DOHH2 (cell line): ENCODE data around the gene CFC1B.
"Not testable (repeated sequence)": the region's sequence is repeated elsewhere in the genome, so short reads cannot be mapped to it uniquely, and the experiment has no call there.

Source experiments
- EZH2phosphoT487 ChIP-seq: fragments of 200-600 bp; sonication (generic); IDR thresholded peaks from 2 replicates; pipeline ENCODE4 v1.6.1; 2017; ENCODE audit warnings: borderline replicate concordance, mild to moderate bottlenecking, antibody characterized with exemption, low read length, moderate library complexity, mixed read lengths
- TF ChIP-seq, protein P1 (sequence below): fragments of 200-600 bp; sonication (generic); IDR thresholded peaks from one replicate; pipeline ENCODE4 v1.5.1; 2014; ENCODE audit warnings: antibody characterized with exemption, mild to moderate bottlenecking, low read depth, low read length; ENCODE audit not compliant: poor library complexity, severe bottlenecking

- TF ChIP-seq, protein P1, sequence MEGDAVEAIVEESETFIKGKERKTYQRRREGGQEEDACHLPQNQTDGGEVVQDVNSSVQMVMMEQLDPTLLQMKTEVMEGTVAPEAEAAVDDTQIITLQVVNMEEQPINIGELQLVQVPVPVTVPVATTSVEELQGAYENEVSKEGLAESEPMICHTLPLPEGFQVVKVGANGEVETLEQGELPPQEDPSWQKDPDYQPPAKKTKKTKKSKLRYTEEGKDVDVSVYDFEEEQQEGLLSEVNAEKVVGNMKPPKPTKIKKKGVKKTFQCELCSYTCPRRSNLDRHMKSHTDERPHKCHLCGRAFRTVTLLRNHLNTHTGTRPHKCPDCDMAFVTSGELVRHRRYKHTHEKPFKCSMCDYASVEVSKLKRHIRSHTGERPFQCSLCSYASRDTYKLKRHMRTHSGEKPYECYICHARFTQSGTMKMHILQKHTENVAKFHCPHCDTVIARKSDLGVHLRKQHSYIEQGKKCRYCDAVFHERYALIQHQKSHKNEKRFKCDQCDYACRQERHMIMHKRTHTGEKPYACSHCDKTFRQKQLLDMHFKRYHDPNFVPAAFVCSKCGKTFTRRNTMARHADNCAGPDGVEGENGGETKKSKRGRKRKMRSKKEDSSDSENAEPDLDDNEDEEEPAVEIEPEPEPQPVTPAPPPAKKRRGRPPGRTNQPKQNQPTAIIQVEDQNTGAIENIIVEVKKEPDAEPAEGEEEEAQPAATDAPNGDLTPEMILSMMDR, result not testable (repeated sequence)
- TF ChIP-seq EZH2phosphoT487, result not testable (repeated sequence)
These were observed 21.8 kb downstream of the CFC1B start for GRCh38 chr2:130542789-130543188.
